ENCODE results near the gene LIN28A. TPM values are rescaled to one million over a fixed set of nuclear protein-coding genes. Genes with fewer than 3 reads are reported as not detected.
"Not testable (repeated sequence)": the region's sequence is repeated elsewhere in the genome, so short reads cannot be mapped to it uniquely, and the experiment has no call there.

LIN28A gene, protein sequence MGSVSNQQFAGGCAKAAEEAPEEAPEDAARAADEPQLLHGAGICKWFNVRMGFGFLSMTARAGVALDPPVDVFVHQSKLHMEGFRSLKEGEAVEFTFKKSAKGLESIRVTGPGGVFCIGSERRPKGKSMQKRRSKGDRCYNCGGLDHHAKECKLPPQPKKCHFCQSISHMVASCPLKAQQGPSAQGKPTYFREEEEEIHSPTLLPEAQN
- not detected for polyA plus RNA-seq

DNA sequence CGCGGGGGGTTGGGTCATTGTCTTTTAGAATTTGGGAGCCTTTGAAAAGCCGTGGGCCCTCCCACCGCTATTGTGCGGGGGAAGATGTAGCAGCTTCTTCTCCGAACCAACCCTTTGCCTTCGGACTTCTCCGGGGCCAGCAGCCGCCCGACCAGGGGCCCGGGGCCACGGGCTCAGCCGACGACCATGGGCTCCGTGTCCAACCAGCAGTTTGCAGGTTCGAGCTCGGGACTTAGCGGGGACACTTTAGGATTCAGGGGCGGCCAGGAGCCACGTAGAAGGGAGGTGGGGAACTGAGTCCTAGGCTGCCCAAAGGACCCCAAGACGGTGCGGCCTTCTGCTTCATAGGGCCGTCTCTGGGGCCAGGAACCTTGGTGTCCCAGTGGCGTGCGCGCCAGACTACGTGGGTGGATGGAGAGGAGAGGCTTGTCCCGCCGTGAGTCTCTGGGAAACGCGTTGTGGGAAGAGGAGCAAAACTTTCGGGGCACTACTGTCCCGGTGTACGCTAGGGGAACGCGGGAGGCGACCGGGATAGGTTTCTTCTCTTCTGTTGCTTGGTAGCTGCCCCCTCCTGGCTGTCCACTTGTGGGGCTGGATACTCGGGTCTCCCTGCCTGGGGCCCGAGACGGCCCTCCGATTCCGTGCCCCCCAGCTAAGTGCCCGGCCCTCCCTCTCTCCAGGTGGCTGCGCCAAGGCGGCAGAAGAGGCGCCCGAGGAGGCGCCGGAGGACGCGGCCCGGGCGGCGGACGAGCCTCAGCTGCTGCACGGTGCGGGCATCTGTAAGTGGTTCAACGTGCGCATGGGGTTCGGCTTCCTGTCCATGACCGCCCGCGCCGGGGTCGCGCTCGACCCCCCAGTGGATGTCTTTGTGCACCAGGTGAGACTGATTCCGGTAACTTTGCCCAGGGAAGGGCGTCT lies at the start of gene LIN28A:
Gene LIN28A (plus strand): TSS at position 112 of the 918 bp plus-strand sequence. CDS start 75 bp downstream, at position 187.
- no peak within 1 kb of the TSS for H3K27ac ChIP-seq (ENCODE audit: low read depth, low read length)

DNA sequence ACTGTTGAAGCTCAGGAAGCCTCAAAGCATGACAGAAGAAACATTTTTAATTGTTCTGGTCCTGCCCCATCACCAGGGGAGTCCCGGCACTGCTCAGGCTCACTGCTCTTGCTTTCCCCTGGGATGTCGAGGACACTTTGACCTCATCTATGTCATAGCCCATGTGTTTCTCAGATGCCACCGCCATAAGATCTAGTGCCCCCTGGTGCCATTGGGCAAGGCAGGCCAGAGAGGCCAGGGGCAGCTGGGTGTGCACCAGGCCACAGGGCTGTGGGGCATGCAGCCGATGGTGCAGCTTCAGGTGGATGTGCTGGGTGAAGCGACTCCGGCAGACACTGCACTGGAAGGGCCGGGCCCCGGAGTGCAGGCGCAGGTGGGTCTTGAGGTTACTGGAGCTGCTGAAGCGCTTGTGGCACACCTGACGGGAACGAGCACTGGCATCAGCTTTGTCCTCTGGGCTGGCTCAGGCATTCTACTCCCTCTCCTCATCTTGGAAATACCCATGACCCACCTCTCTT lies 49.0 kb upstream of the LIN28A start:
- WGBS, 3 donors: 86 to 89% (median 88%) methylated on average over 11 to 12 of the region's 12 CpGs
- no peak overlapping the region for H3K27ac ChIP-seq (ENCODE audit: low read depth, low read length)

More for the DNA sequence above, at the start of gene LIN28A:
- 3% methylated on average over 67 to 70 of the region's 70 CpGs for WGBS, 3 donors

DNA sequence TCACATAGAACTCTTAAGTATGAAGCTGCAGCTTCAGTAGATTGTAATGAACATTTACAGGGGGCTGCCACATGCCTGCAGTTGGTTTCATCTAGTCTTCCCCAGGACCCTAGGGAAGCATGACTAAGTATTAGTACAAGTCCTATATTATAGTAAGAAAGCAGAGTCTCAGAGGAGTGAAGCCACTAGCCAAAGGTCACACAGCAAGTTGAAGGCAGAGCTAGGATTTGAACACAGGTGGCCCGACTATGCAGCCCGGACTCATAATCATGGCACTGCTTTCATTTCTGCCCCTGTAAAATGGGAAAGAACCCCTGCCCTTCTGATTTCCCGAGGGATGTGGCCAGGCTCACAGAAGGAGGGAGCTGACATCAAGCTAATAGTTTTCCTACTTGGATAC lies 48.3 kb upstream of the LIN28A start:
- WGBS, 3 donors: 87 to 97% (median 89%) methylated on average over 3 of the region's 3 CpGs
- no peak overlapping the region for H3K27ac ChIP-seq (ENCODE audit: low read depth, low read length)

DNA sequence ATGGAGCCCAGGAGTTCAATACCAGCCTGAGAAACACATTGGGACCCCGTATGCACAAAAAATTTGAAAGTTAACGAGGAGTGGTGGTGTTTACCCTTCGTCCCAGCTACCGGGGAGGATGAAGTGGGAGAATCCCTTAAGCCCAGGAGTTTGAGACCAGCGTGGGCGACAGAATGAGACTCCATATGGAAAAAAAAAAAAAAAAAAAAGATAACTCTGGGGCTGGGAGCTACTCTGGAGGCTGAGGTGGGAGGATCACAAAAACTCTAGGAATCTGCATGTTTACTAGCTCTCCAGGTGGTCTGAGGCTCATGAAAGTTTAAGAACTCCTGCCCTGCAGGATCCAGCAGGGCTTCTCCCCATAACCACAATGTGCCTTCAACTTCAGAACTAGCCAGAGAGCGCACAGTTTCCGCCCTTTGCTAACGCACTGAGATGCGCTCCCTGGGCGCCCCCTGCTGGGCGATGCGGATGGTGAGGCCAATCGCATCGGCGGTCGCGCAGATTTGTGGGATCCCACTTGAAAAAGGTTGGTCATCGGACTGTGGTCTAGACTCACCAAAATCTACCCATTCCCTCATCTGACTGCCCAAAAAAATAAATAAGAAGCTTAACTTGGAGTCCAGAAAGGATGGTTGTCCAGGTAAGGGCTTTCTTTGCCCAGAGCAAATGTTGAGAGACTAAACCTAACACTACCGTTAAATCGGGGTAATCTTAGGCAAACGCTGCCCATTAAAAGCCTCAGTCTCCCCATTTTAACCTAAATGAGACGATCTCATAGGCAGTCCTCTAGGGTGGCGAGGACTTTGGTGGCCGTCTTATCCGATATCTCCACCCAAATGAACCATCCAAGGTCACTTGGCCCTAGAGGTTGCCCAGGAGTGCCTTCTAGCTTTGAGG lies 46.8 kb upstream of the LIN28A start:
- WGBS, 3 donors: 29 to 35% (median 30%) methylated on average over 26 of the region's 26 CpGs
- H3K27ac ChIP-seq (ENCODE audit: low read depth, low read length): no peak overlapping the region

DNA sequence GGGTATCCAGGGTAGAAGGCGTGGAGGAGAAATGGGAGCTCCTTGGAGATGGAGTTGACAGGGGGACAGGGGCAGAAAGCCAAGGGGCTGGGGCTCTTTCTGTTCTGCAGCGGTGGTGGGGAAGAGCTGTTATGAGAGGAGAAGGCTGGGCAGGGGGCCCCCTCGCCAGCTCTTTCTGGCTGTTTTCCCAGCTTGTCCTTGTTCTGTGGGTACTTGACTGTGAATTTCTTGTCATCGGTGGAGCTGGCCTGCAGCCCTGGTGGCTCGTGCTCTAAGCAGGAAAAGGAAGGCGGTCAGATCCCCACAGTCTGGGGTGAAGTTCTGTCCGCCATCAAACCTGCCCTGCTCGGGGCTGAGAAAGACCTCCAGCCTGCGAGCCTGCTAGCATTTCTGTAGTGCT lies 45.7 kb upstream of the LIN28A start:
- H3K27ac ChIP-seq (ENCODE audit: low read depth, low read length): no peak overlapping the region
- WGBS, 3 donors: 38 to 58% (median 38%) methylated on average over 9 of the region's 9 CpGs

DNA sequence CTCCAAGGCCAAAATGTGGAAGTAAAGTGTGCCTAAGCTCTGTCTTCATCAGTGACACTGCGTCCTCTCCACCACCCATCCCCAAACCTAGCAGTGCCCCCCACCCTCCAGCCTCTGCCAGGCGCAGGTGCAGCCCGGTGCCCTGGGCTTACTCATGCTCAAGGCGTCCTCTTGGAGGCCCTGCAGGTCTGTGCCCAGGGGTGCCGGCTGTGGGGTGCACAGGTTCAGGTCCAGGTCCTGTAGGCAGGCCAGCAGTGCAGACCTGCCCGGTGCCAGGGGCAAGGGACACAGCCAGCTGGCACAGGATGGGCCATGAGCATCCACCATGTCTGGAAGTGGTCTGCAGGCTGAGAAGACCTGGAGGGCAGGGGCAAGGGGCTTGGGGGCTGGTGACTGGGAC lies 43.2 kb upstream of the LIN28A start:
- H3K27ac ChIP-seq (ENCODE audit: low read depth, low read length): no peak overlapping the region
- WGBS, 3 donors: 84 to 93% (median 87%) methylated on average over 6 of the region's 6 CpGs

DNA sequence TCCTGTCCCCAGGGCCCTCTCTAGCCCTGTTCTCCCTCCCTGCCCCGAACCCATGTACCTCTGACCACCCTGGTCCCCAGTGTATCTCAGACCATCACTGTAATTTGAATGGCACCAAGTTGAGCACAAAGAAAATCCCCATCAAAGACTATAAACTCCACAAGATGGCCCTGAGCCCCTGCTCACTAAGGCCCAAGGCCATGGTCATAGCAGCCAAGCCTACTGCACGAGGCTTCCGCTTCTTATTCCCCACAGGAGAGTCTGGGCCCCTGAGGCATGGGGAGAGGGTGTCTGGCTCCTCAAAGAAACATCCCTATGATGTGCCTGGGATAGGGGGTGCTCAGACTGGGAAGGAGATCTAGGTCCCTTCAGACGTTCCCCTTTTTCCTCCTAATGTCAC lies 42.6 kb upstream of the LIN28A start:
- no peak overlapping the region for H3K27ac ChIP-seq (ENCODE audit: low read depth, low read length)

DNA sequence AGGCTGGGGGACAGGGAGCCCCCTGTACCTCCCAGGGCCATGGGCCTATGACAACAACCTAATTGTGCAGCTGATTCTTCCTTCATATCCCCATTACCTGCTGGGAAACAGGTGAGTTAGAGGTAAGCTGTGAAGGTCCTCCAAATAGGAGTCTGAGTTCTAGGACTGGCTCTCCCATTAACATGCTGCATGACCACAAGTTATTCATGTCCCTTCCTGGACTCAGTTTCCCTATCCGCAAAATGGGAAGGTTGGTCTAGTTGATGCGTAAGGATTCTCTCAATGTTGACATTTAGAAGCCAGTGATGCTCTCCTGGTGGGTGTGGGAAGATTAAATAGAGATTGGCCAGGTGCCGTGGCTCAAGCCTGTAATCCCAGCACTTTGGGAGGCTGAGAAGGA lies 42.1 kb upstream of the LIN28A start:
- H3K27ac ChIP-seq (ENCODE audit: low read depth, low read length): no peak overlapping the region
- WGBS, 3 donors: 90 to 97% (median 94%) methylated on average over 3 of the region's 3 CpGs

More for the DNA sequence above, 42.6 kb upstream of the LIN28A start:
- 77 to 85% (median 80%) methylated on average over 4 of the region's 4 CpGs for WGBS, 3 donors

DNA sequence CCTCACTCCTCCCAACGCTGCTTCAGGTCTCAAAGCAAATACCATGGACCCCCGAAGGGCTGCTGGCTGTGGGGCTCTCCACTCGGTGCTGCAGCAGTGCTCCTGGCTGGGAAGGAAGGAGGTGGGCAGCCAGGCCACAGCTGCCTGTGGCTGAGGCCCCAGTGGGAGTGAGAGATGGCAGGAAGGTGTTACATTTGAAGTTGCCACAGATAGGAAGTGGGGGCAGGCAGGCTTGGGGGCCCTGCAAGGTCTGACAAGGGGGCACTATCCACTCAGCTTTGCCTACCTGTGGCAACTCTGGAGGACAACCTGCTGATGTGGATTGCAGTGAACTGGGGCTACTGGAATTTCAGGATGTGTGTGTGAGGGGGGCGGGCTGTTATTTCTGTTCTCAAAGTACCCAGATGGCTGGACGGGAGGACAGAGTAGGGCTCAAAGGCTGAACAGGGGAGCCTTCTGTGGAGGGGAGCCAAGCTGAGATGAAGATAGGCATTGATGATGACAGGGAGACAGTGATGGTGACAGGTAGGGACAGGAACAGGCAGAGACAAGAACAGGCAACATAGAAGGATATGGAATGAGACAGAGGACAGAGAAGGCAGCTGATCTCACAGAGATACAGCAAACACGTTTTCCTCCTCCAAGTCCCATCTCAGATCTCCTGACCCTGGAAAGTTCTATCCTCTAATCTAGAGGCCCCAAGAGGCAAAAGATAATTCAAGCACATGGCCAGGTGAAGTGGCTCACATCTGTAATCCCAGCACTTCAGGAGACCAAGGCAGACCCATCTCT lies 39.8 kb upstream of the LIN28A start:
- WGBS, 3 donors: 54 to 64% (median 56%) methylated on average over 6 of the region's 6 CpGs
- no peak overlapping the region for H3K27ac ChIP-seq (ENCODE audit: low read depth, low read length)

DNA sequence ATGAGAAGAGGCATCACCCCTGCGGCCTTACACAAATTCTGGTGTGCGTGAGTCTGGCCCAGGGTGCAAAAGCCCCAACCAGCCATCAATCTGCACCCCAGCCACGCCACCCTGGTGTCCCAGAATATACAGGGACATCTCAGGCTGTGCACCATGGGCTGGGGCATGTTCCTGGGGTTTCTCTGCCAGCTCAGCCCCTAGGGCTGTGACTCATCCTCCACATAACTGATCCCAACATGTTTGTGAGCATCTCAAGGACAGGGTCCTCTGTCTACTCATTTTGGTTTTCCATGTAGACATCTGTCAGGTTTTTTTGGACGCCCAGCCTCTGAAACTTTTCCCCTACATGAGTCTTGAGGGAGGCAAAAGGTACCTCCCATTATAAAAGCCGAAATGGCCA lies 38.6 kb upstream of the LIN28A start:
- H3K27ac ChIP-seq (ENCODE audit: low read depth, low read length): no peak overlapping the region
- WGBS, 3 donors: 82 to 92% (median 90%) methylated on average over 5 of the region's 5 CpGs

DNA sequence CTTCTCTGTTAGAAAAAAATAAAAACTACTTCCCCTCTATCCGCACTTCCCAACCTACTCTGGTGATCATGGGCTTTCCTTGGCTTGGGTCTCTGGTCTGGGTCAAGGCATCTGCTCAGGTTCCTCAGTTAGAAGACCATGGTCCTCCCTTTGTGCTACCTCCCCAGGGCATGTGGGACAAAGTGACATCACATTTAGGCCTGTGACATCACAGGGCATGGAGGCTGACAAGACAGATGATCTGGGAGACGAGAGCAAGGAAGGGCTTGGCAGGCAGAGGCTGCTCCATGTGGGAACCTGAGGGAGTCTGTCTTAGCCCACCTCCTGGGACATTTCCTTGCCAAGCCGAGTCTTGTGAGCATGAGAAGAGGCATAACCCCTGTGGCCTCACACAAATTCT lies 38.0 kb upstream of the LIN28A start, which contains the start of gene ZNF683:
Gene ZNF683 (minus strand): TSS at position 140 of the 400 bp plus-strand sequence. CDS start 4,179 bp downstream, outside the sequence.
- not testable (repeated sequence) for H3K27ac ChIP-seq (ENCODE audit: low read depth, low read length)
- 53 to 66% (median 63%) methylated on average over 3 of the region's 3 CpGs for WGBS, 3 donors

DNA sequence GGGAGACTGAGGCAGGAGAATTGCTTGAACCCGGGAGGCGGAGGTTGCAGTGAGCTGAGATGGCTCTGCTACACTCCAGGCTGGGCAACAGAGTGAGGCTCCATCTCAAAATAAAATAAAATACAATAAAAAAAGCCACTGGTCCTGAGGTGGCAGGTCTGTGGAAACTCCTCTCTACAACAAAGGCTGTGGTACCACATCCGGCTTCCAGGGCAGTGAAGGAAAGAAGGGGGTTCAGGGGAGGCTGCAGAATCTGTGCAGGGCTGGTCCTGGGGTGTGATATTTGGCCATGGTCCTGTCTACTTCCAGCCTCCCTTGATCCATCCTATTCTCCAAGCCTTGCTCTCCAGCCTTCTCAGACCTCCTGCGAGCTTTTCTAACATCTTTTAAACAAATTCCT lies 37.3 kb upstream of the LIN28A start:
- no peak overlapping the region for H3K27ac ChIP-seq (ENCODE audit: low read depth, low read length)
- 68 to 84% (median 80%) methylated on average over 4 of the region's 4 CpGs for WGBS, 3 donors

DNA sequence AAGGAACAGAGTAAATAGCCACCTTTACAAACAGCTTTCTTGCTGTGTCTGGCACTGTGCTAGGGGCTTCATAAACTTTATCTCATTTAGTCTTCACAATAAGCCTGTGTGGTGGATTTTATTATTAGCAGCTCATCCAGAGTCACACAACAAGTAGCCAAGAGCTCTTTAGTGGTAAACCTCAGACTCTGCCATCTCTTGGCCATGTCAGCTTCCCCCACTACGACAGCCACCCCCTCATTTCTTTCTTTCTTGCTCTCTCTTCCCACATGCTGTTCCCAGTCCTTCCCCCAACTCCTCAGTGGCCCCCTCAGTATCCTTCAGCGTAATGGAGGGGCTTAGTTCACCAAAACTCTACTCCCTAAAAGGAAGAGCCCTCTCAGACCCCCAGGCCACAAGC lies 36.8 kb upstream of the LIN28A start:
- no peak overlapping the region for H3K27ac ChIP-seq (ENCODE audit: low read depth, low read length)
- 58 to 64% (median 59%) methylated on average over 2 of the region's 2 CpGs for WGBS, 3 donors

DNA sequence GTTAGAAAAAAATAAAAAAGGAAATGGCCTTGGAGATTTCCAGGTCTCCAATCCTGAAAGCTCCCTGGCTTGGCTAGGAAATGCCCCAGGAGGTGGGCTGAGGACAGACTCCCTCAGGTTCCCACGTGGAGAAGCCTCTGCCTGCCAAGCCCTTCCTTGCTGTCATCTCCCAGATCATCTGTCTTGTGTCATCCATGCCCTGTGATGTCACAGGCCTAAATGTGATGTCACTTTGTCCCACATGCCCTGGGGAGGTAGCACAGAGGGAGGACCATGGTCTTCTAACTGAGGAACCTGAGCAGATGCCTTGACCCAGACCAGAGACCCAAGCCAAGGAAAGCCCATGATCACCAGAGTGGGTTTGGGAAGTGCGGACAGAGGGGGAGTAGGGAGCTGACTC lies 36.3 kb upstream of the LIN28A start:
- not testable (repeated sequence) for H3K27ac ChIP-seq (ENCODE audit: low read depth, low read length)
- WGBS, 3 donors: 48 to 64% (median 62%) methylated on average over 2 of the region's 2 CpGs

DNA sequence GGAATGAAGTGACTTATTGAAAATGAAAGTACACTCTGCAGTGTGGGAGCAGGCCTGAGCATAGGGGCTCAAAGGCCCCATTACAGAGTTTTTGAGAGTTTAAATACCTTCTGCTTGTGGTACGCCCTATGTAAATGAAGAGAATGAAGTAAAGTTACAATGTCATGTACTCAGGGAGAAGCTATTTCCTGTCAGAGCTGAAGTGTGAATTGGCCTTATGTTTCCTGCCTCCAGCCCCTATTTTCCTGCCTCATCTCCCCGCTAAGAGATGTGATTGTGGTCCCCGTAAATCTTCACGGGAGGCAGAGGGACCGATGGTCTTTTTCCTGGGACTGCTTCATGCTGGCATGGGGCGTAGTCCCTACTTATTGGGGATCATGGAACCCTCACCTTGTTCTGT lies 35.5 kb upstream of the LIN28A start:
- 41 to 78% (median 45%) methylated on average over 6 of the region's 6 CpGs for WGBS, 3 donors
- H3K27ac ChIP-seq (ENCODE audit: low read depth, low read length): no peak overlapping the region

DNA sequence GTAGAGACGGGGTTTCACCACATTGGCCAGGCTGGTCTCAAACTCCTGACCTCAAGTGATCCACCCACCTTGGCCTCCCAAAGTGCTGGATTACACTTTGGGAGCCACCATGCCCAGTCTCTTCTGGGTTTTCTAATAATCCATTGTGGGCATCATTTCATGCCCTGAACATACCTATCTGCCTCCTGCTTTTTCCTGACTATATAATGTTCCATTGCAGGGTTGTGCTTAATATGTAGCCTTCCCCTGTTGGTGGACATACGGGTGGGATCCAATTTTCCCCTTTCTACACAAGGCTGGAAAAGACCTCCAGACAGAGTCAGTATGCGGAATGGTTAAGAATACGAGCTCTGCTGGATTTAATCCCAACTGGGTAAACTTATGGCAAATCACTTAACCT lies 34.6 kb upstream of the LIN28A start:
- H3K27ac ChIP-seq (ENCODE audit: low read depth, low read length): no peak overlapping the region
- 89 to 97% (median 95%) methylated on average over 4 of the region's 4 CpGs for WGBS, 3 donors

DNA sequence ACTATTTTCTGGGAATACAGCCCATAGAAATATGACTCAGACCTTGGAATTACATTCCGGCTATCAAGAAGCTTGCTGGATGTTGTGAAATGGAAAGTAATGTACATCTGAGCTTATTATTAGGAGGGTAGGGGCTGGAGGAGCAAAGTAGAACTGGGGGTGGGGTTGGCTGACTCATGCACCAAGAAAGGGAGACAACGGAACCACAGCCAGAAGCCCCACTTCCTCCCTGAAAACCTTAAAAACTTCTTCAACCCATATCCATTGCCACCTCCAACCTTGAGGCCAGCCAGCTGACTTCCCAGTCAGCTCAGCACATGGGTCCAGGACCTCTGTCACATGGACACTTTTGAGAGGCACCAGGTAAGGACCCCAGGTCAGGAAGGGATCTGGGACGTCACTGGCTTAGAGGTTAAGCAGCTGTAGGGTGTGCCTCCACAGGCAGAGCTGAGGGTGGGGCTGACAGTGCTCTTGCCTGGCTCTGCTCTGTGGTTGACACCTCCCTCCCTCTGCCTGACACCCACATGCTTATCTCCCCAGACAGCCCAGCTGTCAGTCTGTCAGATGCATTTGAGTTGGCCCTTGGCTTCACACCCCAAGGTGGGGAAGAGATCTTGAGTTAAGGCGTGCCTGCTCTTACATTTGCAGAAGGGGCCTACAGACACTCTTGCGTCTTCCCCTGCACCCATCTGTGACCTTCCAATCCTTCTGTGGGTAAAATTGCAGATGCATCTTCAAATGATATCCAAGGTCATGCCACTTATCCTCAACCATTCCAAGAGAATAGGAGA lies 32.3 kb upstream of the LIN28A start:
- WGBS, 3 donors: 16 to 51% (median 26%) methylated on average over 5 of the region's 5 CpGs
- no peak overlapping the region for H3K27ac ChIP-seq (ENCODE audit: low read depth, low read length)
